NB4 (cell line): ENCODE data around the gene NLRP14.

Experiments used
- CTCF ChIP-seq: IDR thresholded peaks from one replicate; pipeline ENCODE4 v1.5.1; 2012; ENCODE audit warnings: low read depth, low read length
- MAX ChIP-seq: IDR thresholded peaks from 2 replicates; pipeline ENCODE4 v1.6.1; 2011; ENCODE audit warnings: low read depth, low read length
- MYC ChIP-seq: IDR thresholded peaks from 2 replicates; pipeline ENCODE4 v1.6.1; 2011; ENCODE audit warnings: low read depth, low read length
- POLR2A ChIP-seq: IDR thresholded peaks from 2 replicates; pipeline ENCODE4 v1.6.1; 2011; ENCODE audit warnings: mild to moderate bottlenecking; ENCODE audit not compliant: insufficient read length; ENCODE audit errors: extremely low read depth

- TF ChIP-seq CTCF: no peak
- no peak for TF ChIP-seq MAX
- no peak for TF ChIP-seq POLR2A
- TF ChIP-seq MYC: no peak
Observed at GRCh38 chr11:7079545-7080135, 59.4 kb downstream of the NLRP14 start.
